Activated naive CD4-positive, alpha-beta T cell treated with Interleukin-2 at 50 U/mL for 16 hours (primary cell): ENCODE data around the gene AMN1.

Experiments used
- DNase-seq: peaks from one replicate; pipeline ENCODE4 v3.0.0-alpha.2; 2020

Gene AMN1

GRCh38 chr12:31627456-31628054 lies 101.3 kb downstream of the AMN1 start:
- DNase-seq = no peak

- DNase-seq = no peak
These were observed 102.4 kb downstream of the AMN1 start for GRCh38 chr12:31626270-31626995.

- no peak for DNase-seq
These were observed 106.8 kb downstream of the AMN1 start for GRCh38 chr12:31622038-31622437.
